Measurements from ENCODE around the gene RTCB. TPM values are rescaled to one million over a fixed set of nuclear protein-coding genes. Genes with fewer than 3 reads are reported as not detected.
A peak's percentile ranks its signal among the peaks of the same experiment; 100 is the strongest.

Gene RTCB
- total RNA-seq, 1 donor from 2014 or later: 215 TPM

DNA sequence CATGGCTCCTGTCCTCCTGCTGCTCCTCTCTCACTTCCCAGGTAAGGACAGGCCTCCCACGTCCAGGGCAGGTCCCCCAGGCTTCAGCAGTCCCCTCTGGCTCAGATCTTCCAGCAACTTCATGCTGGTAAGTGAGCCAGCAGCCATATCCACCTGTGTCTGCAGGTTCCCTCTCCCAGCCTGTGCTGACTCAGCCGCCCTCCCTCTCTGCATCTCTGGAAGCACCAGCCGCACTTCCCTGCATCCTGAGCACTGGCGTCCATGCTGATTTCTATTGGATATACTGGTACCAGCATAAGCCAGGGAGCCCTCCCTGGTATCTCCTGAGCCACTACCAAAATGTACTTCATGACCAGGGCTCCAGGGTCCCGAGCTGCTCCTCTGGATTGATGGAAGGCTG, 35.4 kb downstream of the RTCB start:
- H3K27me3 ChIP-seq: no peaks in the 10 kb centered on the region
- Mint-ChIP-seq H3K4me3 (no peak overlapping the region), H3K9me3 (no peaks in the 10 kb centered on the region)

DNA sequence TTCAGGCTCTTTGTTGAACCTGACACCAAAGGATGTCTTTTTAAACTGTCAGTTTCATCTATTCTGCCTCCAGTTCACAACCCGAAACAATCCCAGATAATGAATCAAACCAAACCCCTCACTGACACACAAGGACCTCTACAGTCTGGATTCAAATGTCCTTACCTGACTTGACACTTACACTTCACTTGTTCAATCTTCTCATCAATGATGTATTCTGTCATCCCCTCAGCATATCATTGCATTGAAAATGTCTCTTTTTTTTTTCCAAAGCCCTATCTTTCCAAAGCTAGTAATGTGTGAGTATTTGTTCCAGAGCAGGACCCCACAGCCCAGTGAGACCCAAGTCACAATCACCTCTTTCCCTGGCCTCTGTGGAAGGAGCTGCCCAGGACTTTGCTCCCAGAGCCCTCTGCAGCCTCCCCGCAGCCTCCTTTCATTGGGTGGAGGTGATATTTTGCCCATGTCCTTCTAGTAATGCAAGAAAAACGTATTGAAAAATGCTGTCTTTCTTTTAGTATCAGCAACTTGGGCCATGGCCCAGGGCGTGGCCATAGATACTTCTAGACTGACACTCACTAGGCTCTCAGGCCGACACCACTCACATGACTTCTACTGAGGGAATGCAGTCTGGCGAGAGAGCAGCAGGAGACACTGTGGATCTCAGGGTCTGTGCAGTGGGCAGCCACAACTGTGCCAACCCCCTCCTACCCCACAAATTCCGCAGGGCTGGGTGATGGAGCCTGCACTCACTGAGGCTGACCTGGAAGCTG, 36.2 kb downstream of the RTCB start:
- H3K79me2 ChIP-seq (ENCODE audit: low read depth): no peaks in the 10 kb centered on the region
- H3K4me3 ChIP-seq: no peak overlapping the region
- peaks cover 19% of the 10 kb centered on the region for H3K4me1 Mint-ChIP-seq
- H3K36me3 ChIP-seq: no peaks in the 10 kb centered on the region
- H3K4me2 ChIP-seq: no peak overlapping the region
- no peak for DNase-seq (ENCODE audit: low spot score)
- H3F3A ChIP-seq (ENCODE audit: low read depth): no peaks in the 10 kb centered on the region
- no peaks in the 10 kb centered on the region for H3K9me3 ChIP-seq (ENCODE audit: low read depth)
- peak overlapping the region; percentile 13 for H3K27ac Mint-ChIP-seq
- no peak overlapping the region for H2AFZ ChIP-seq (replicated peaks)
- H3K27me3 ChIP-seq: no peaks in the 10 kb centered on the region
- H3K9me3 Mint-ChIP-seq: no peaks in the 10 kb centered on the region
- peaks cover 11% of the 10 kb centered on the region for H3K4me1 ChIP-seq
- TF ChIP-seq EZH2phosphoT487 (IDR thresholded peaks at IDR 0.05) (no peak), EZH2 (IDR thresholded peaks at IDR 0.05) (no peak)
- TF ChIP-seq, protein P1, sequence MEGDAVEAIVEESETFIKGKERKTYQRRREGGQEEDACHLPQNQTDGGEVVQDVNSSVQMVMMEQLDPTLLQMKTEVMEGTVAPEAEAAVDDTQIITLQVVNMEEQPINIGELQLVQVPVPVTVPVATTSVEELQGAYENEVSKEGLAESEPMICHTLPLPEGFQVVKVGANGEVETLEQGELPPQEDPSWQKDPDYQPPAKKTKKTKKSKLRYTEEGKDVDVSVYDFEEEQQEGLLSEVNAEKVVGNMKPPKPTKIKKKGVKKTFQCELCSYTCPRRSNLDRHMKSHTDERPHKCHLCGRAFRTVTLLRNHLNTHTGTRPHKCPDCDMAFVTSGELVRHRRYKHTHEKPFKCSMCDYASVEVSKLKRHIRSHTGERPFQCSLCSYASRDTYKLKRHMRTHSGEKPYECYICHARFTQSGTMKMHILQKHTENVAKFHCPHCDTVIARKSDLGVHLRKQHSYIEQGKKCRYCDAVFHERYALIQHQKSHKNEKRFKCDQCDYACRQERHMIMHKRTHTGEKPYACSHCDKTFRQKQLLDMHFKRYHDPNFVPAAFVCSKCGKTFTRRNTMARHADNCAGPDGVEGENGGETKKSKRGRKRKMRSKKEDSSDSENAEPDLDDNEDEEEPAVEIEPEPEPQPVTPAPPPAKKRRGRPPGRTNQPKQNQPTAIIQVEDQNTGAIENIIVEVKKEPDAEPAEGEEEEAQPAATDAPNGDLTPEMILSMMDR (IDR thresholded peaks at IDR 0.05): no peak
- H4K20me1 ChIP-seq (ENCODE audit: low read depth): no peaks in the 10 kb centered on the region
- no peak overlapping the region for H3K4me3 Mint-ChIP-seq
- no peak overlapping the region for H3K27ac ChIP-seq
- H3K27me3 Mint-ChIP-seq (ENCODE audit: insufficient read depth, low read depth): peaks cover 2% of the 10 kb centered on the region
- H3K9ac ChIP-seq: no peak overlapping the region
- no peaks in the 10 kb centered on the region for H3K36me3 Mint-ChIP-seq

More for the DNA sequence above, 35.4 kb downstream of the RTCB start:
- no peak for DNase-seq (ENCODE audit: low spot score)
- Mint-ChIP-seq H3K36me3 (no peaks in the 10 kb centered on the region), H3K27ac (peak overlapping the region; percentile 44), H3K4me1 (peaks cover 19% of the 10 kb centered on the region), H3K27me3 (ENCODE audit: insufficient read depth, low read depth) (peaks cover 2% of the 10 kb centered on the region)
- Histone ChIP-seq H3K27ac (no peak overlapping the region), H3K4me3 (no peak overlapping the region), H3K9ac (no peak overlapping the region), H3K4me1 (peaks cover 11% of the 10 kb centered on the region), H3K4me2 (no peak overlapping the region), H3K9me3 (ENCODE audit: low read depth) (no peaks in the 10 kb centered on the region), H4K20me1 (ENCODE audit: low read depth) (no peaks in the 10 kb centered on the region), H2AFZ (replicated peaks) (no peak overlapping the region), H3K36me3 (no peaks in the 10 kb centered on the region), H3K79me2 (ENCODE audit: low read depth) (no peaks in the 10 kb centered on the region), H3F3A (ENCODE audit: low read depth) (no peaks in the 10 kb centered on the region)
- no peak for TF ChIP-seq EZH2phosphoT487 (IDR thresholded peaks at IDR 0.05)
- TF ChIP-seq EZH2 (IDR thresholded peaks at IDR 0.05): no peak
- TF ChIP-seq, protein P1 (IDR thresholded peaks at IDR 0.05): no peak

DNA sequence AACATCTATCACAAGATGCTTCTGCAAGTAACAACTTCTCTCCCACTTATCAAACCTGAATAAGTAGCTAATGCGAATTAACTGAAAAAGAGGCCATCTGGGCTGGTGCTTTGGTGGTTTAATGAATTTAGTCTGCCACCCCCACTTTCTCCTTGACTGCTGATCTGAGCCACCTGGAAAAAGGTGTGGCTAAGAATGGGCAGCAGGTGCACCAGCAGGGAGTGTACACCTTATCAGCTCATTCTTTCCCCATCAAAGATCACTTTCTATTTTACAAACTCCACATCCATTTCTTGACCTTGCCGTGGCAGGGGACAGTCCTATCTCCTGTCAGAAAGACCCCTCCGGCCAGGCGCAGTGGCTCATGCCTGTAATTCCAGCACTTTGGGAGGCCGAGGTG, 47.8 kb downstream of the RTCB start:
- Histone ChIP-seq H3F3A (ENCODE audit: low read depth) (no peaks in the 10 kb centered on the region), H3K4me3 (no peak overlapping the region), H3K4me1 (no peaks in the 10 kb centered on the region), H3K36me3 (no peaks in the 10 kb centered on the region), H3K4me2 (no peak overlapping the region), H2AFZ (replicated peaks) (no peak overlapping the region), H3K27me3 (peaks cover 7% of the 10 kb centered on the region), H3K27ac (no peak overlapping the region), H3K9ac (no peak overlapping the region), H3K79me2 (ENCODE audit: low read depth) (no peaks in the 10 kb centered on the region), H4K20me1 (ENCODE audit: low read depth) (no peaks in the 10 kb centered on the region), H3K9me3 (ENCODE audit: low read depth) (no peaks in the 10 kb centered on the region)
- peaks cover 2% of the 10 kb centered on the region for H3K9me3 Mint-ChIP-seq
- no peak for DNase-seq (ENCODE audit: low spot score)
- no peak overlapping the region for H3K27ac Mint-ChIP-seq
- H3K4me1 Mint-ChIP-seq: peaks cover 21% of the 10 kb centered on the region
- peaks cover 1% of the 10 kb centered on the region for H3K36me3 Mint-ChIP-seq
- TF ChIP-seq, protein P1 (IDR thresholded peaks at IDR 0.05): no peak
- TF ChIP-seq EZH2 (IDR thresholded peaks at IDR 0.05) (no peak), EZH2phosphoT487 (IDR thresholded peaks at IDR 0.05) (no peak)
- H3K27me3 Mint-ChIP-seq (ENCODE audit: insufficient read depth, low read depth): peaks cover 2% of the 10 kb centered on the region
- H3K4me3 Mint-ChIP-seq: no peak overlapping the region

Measured in neural progenitor cell (in vitro differentiated cells).